PC-3 (cell line): Measurements from ENCODE around the gene FANCC. TPM values are rescaled to one million over a fixed set of nuclear protein-coding genes. Genes with fewer than 3 reads are reported as not detected.

Experiments
- ATAC-seq: fragments of 200-7000 bp; cut with Tn5 transposase; 2 replicates; pipeline ENCODE4 v1.9.1; 2020; ENCODE audit warnings: mild to moderate bottlenecking, moderate library complexity
- BruUV-seq: library from RNA; stranded (reverse); fragments of 400-500 nt; replicated peaks from 2 replicates; lab custom pipeline; 2021; lab: Mats Ljungman, UMichigan
- CTCF ChIA-PET: fragments of 300-600 bp; sonication (Branson Sonifier 250); formaldehyde crosslinking; loops from one replicate; lab custom pipeline; 2022; ENCODE audit warnings: antibody characterized with exemption; lab: Charles Lee
- POLR2A ChIA-PET: fragments of 300-600 bp; sonication (Branson Sonifier 250); formaldehyde crosslinking; loops from one replicate; lab custom pipeline; 2022; ENCODE audit warnings: antibody characterized with exemption; ENCODE audit not compliant: unreplicated experiment; lab: Charles Lee
- DNase-seq: peaks from one replicate; pipeline ENCODE4 v3.0.0-alpha.2; 2015
- H2AFZ ChIP-seq: fragments of 300-600 bp; sonication (generic); 2 replicates; pipeline ENCODE4 v1.6.0; 2016; ENCODE audit warnings: antibody characterized with exemption, low read length
- H3F3A ChIP-seq: fragments of 300-600 bp; sonication (generic); one replicate; pipeline ENCODE4 v1.6.0; 2017; ENCODE audit warnings: antibody characterized with exemption, low read length, control low read depth, mild to moderate bottlenecking; ENCODE audit not compliant: unreplicated experiment
- H3K27ac ChIP-seq: fragments of 300-600 bp; sonication (generic); 2 replicates; pipeline ENCODE4 v1.5.1; 2016; ENCODE audit warnings: mild to moderate bottlenecking, low read length
- H3K27me3 ChIP-seq: fragments of 300-600 bp; sonication (generic); 2 replicates; pipeline ENCODE4 v1.6.1; 2016; ENCODE audit warnings: low read length, mixed read lengths
- H3K36me3 ChIP-seq: fragments of 300-600 bp; sonication (generic); 2 replicates; pipeline ENCODE4 v1.6.1; 2016; ENCODE audit warnings: low read depth, mixed run types, low read length, mixed read lengths
- H3K4me1 ChIP-seq: fragments of 300-600 bp; sonication (generic); 2 replicates; pipeline ENCODE4 v1.5.1; 2016; ENCODE audit warnings: low read length; ENCODE audit not compliant: insufficient read depth
- H3K4me2 ChIP-seq: fragments of 300-600 bp; sonication (generic); 2 replicates; pipeline ENCODE4 v1.6.0; 2016; ENCODE audit warnings: low read length
- H3K4me3 ChIP-seq: fragments of 300-600 bp; sonication (generic); 2 replicates; pipeline ENCODE4 v1.5.1; 2016; ENCODE audit warnings: mild to moderate bottlenecking, low read length, mixed read lengths
- H3K79me2 ChIP-seq: fragments of 300-600 bp; sonication (generic); 2 replicates; pipeline ENCODE4 v1.6.1; 2017; ENCODE audit warnings: low read length, mixed read lengths
- H3K9ac ChIP-seq: fragments of 300-600 bp; sonication (generic); 2 replicates; pipeline ENCODE4 v1.6.0; 2016; ENCODE audit warnings: mild to moderate bottlenecking, low read length
- H3K9me2 ChIP-seq: fragments of 300-600 bp; sonication (generic); replicated peaks from 2 replicates; pipeline ENCODE4 v1.6.1; 2016; ENCODE audit warnings: mixed run types, low read length, mixed read lengths
- H3K9me3 ChIP-seq: fragments of 300-600 bp; sonication (generic); 2 replicates; pipeline ENCODE4 v1.6.1; 2016; ENCODE audit warnings: low read length, mixed read lengths
- H4K20me1 ChIP-seq: fragments of 300-600 bp; sonication (generic); 2 replicates; pipeline ENCODE4 v1.6.1; 2016; ENCODE audit warnings: low read length, mixed read lengths
- EZH2 ChIP-seq: fragments of 300-600 bp; sonication (generic); IDR thresholded peaks from one replicate; pipeline ENCODE4 v1.6.1; 2017; ENCODE audit warnings: antibody characterized with exemption, mild to moderate bottlenecking, low read length; ENCODE audit not compliant: unreplicated experiment
- EZH2phosphoT487 ChIP-seq: fragments of 300-600 bp; sonication (generic); IDR thresholded peaks from 2 replicates; pipeline ENCODE4 v1.6.1; 2018; ENCODE audit warnings: mild to moderate bottlenecking, antibody characterized with exemption, low read length, borderline replicate concordance
- intact Hi-C: fragments of 100-400 bp; cut with micrococcal nuclease; formaldehyde crosslinking; loops from 2 replicates; pipeline ENCODE4 v1.9.0; 2023
- total RNA-seq: library from RNA; depleted of rRNA; stranded (reverse); fragments of >200 nt; gene quantifications from 2 replicates; pipeline ENCODE4 v1.2.3, GENCODE V29; 2014
- TF ChIP-seq, protein P1 (sequence below): fragments of 300-600 bp; sonication (generic); conservative IDR thresholded peaks from 2 replicates; pipeline ENCODE4 v1.5.1; 2017; ENCODE audit warnings: antibody characterized with exemption, low read depth, mild to moderate bottlenecking, low read length

The FANCC gene
- total RNA-seq, 1 experiment from 2014 or later: 6.9 TPM

DNA sequence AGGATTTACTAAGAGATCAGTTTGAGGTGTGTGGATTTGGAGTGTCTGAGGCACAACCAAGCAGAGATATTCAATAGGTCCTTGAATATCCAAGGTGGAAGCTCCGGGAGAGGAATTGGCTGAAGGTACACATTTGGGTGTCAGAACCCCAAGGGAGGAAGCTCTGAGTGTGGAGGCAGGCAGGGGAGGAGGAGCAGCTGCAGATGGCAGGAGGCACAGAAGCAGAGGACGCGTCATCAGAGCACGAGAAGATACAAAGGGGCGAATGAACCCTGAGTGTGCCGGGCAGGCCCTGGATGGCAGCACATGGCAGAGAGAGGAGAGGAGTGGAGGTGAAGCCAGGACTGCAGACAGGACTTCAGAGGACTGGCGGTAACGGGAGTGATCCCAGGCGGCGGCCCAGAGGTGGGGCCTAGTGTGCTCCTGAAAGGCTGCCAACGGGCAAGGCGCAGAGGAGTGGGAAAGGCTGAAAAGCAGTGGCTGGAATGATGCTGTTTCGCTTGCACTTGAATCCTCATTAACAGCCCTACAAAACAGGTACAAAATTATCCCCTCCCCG lies 179.8 kb downstream of the FANCC start:
- BruUV-seq: no TSS peak
- Histone ChIP-seq H3K9me2 (no peaks in the 10 kb centered on the region), H3F3A (no peaks in the 10 kb centered on the region), H3K27me3 (no peaks in the 10 kb centered on the region), H3K79me2 (no peaks in the 10 kb centered on the region), H3K9me3 (no peaks in the 10 kb centered on the region), H3K4me2 (no peak overlapping the region), H3K4me1 (no peaks in the 10 kb centered on the region), H3K9ac (no peak overlapping the region), H2AFZ (no peak overlapping the region), H3K4me3 (no peak overlapping the region), H4K20me1 (no peaks in the 10 kb centered on the region), H3K27ac (no peak overlapping the region), H3K36me3 (no peaks in the 10 kb centered on the region)
- no peak for TF ChIP-seq EZH2
- no peak for TF ChIP-seq EZH2phosphoT487
- TF ChIP-seq, protein P1, sequence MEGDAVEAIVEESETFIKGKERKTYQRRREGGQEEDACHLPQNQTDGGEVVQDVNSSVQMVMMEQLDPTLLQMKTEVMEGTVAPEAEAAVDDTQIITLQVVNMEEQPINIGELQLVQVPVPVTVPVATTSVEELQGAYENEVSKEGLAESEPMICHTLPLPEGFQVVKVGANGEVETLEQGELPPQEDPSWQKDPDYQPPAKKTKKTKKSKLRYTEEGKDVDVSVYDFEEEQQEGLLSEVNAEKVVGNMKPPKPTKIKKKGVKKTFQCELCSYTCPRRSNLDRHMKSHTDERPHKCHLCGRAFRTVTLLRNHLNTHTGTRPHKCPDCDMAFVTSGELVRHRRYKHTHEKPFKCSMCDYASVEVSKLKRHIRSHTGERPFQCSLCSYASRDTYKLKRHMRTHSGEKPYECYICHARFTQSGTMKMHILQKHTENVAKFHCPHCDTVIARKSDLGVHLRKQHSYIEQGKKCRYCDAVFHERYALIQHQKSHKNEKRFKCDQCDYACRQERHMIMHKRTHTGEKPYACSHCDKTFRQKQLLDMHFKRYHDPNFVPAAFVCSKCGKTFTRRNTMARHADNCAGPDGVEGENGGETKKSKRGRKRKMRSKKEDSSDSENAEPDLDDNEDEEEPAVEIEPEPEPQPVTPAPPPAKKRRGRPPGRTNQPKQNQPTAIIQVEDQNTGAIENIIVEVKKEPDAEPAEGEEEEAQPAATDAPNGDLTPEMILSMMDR: no peak
- CTCF ChIA-PET: no interaction called here
- no peak for DNase-seq
- ATAC-seq: no peak
- POLR2A ChIA-PET: interaction anchor here (0.6 kb wide), 1 partner anchor 80 kb away, joined by 3 read pairs; no protein-coding TSS in a partner anchor
- intact Hi-C loops: no loop called here

DNA sequence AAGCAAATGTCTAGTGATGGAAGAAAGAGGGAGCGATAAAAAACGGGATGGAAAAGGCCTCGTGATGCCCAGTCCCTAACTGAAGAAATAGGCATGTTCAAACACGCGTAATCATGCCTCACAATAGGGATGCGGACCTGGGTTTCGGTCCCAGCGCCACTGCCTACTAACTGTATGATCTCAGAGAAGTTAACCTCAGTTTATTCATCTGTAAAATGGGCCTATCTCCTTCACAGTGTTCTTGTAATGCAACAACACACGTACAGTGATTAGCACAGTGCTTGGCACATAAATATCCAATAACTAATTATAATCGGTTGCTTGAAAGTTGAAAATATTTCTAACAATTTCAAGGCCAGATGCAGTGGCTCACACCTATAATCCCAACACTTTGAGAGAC lies 181.8 kb downstream of the FANCC start:
- intact Hi-C loops: no loop called here
- H3K4me1 ChIP-seq: no peaks in the 10 kb centered on the region
- no peak overlapping the region for H3K4me3 ChIP-seq
- no peak overlapping the region for H3K27ac ChIP-seq
- H3K9me3 ChIP-seq: no peaks in the 10 kb centered on the region
- no peaks in the 10 kb centered on the region for H3K9me2 ChIP-seq
- no peak overlapping the region for H3K9ac ChIP-seq
- no peaks in the 10 kb centered on the region for H3F3A ChIP-seq
- TF ChIP-seq EZH2 (no peak), EZH2phosphoT487 (no peak)
- TF ChIP-seq, protein P1: no peak
- no peak overlapping the region for H3K4me2 ChIP-seq
- BruUV-seq: no TSS peak
- no peak for ATAC-seq
- H4K20me1 ChIP-seq: no peaks in the 10 kb centered on the region
- DNase-seq: no peak
- CTCF ChIA-PET: no interaction called here
- H3K27me3 ChIP-seq: no peaks in the 10 kb centered on the region
- H3K79me2 ChIP-seq: no peaks in the 10 kb centered on the region
- POLR2A ChIA-PET: no interaction called here
- H3K36me3 ChIP-seq: no peaks in the 10 kb centered on the region
- H2AFZ ChIP-seq: no peak overlapping the region

DNA sequence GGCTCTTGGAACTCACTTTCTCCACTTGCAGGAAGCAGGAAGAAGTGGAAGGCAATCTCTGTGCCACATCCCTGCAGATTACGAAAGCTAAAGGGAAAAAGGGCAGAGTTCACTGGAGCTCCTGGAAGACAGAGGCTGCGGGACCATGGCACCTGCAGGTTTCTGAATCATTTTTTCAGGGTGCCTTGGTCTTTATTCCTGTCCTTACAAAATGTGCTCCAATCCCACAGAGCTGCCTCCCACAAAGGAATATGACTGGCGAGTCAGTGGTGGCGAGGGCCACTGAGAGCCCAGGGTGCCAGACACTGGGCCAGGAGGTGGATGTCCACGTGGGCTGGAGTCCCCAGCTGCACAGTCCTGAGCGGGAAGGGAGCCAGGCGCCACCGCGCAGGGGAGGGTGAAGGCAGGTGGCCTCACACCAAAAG lies 183.0 kb downstream of the FANCC start:
- BruUV-seq: no TSS peak
- Histone ChIP-seq H3K4me3 (no peak overlapping the region), H3K9me2 (no peaks in the 10 kb centered on the region), H4K20me1 (no peaks in the 10 kb centered on the region), H3K4me2 (no peak overlapping the region), H3K27me3 (no peaks in the 10 kb centered on the region), H3K36me3 (no peaks in the 10 kb centered on the region), H3K9ac (no peak overlapping the region), H3F3A (no peaks in the 10 kb centered on the region), H3K9me3 (no peaks in the 10 kb centered on the region), H3K79me2 (no peaks in the 10 kb centered on the region), H3K27ac (no peak overlapping the region), H3K4me1 (no peaks in the 10 kb centered on the region), H2AFZ (no peak overlapping the region)
- POLR2A ChIA-PET: no interaction called here
- intact Hi-C loops: no loop called here
- CTCF ChIA-PET: no interaction called here
- ATAC-seq: no peak
- TF ChIP-seq EZH2phosphoT487 (no peak), EZH2 (no peak)
- TF ChIP-seq, protein P1: no peak
- DNase-seq: no peak
